OCI-LY7 (cell line): ENCODE data around the gene ADSS1. TPM values are rescaled to one million over a fixed set of nuclear protein-coding genes. Genes with fewer than 3 reads are reported as not detected.

ENCODE experiments used
- BruUV-seq: library from RNA; stranded (reverse); fragments of 400-500 nt; replicated peaks from 2 replicates; lab custom pipeline; 2021; lab: Mats Ljungman, UMichigan
- CTCF ChIA-PET: fragments of 300-600 bp; sonication (Branson Sonifier 250); formaldehyde crosslinking; loops from one replicate; lab custom pipeline; 2022; ENCODE audit warnings: antibody characterized with exemption; ENCODE audit not compliant: unreplicated experiment; lab: Charles Lee
- POLR2A ChIA-PET: fragments of 300-600 bp; sonication (Branson Sonifier 250); formaldehyde crosslinking; loops from one replicate; lab custom pipeline; 2022; ENCODE audit warnings: antibody characterized with exemption; lab: Charles Lee
- DNase-seq: peaks from one replicate; pipeline ENCODE4 v3.0.0-alpha.2; 2015; ENCODE audit warnings: low spot score
- H2AFZ ChIP-seq: fragments of 200-600 bp; sonication (generic), shearing (Covaris generic); 2 replicates; pipeline ENCODE4 v1.6.1; 2014; ENCODE audit warnings: mild to moderate bottlenecking, antibody characterized with exemption, low read length, moderate library complexity
- H3K27ac ChIP-seq: fragments of 200-600 bp; sonication (generic); 2 replicates; pipeline ENCODE4 v1.5.1; 2014; ENCODE audit warnings: mixed run types, low read depth, mild to moderate bottlenecking, moderate library complexity, low read length, inconsistent platforms; ENCODE audit not compliant: poor library complexity, severe bottlenecking
- H3K36me3 ChIP-seq: fragments of 200-600 bp; sonication (generic); 2 replicates; pipeline ENCODE4 v1.6.1; 2014; ENCODE audit warnings: mild to moderate bottlenecking, antibody characterized with exemption, low read length, moderate library complexity, mixed read lengths; ENCODE audit not compliant: insufficient read depth
- H3K4me1 ChIP-seq: fragments of 200-600 bp; sonication (generic); 2 replicates; pipeline ENCODE4 v1.5.1; 2014; ENCODE audit warnings: mild to moderate bottlenecking, low read length; ENCODE audit not compliant: insufficient read depth, poor library complexity, severe bottlenecking
- H3K4me2 ChIP-seq: fragments of 200-600 bp; sonication (generic); 2 replicates; pipeline ENCODE4 v1.6.1; 2014; ENCODE audit warnings: mild to moderate bottlenecking, low read length
- H3K4me3 ChIP-seq: fragments of 200-600 bp; sonication (generic); 2 replicates; pipeline ENCODE4 v1.5.1; 2014; ENCODE audit warnings: mild to moderate bottlenecking, low read depth, low read length; ENCODE audit not compliant: poor library complexity, severe bottlenecking
- H3K79me2 ChIP-seq: fragments of 200-600 bp; sonication (generic); 2 replicates; pipeline ENCODE4 v1.6.1; 2016; ENCODE audit warnings: low read depth, mild to moderate bottlenecking, low read length, moderate library complexity, mixed read lengths; ENCODE audit not compliant: insufficient read depth
- H3K9me2 ChIP-seq: fragments of 200-600 bp; sonication (generic); 2 replicates; pipeline ENCODE4 v1.6.1; 2016; ENCODE audit warnings: mild to moderate bottlenecking, low read length, mixed read lengths; ENCODE audit not compliant: insufficient read depth
- H3K9me3 ChIP-seq: fragments of 200-600 bp; sonication (generic); 2 replicates; pipeline ENCODE4 v1.6.1; 2014; ENCODE audit warnings: mild to moderate bottlenecking, mixed run types, low read length, mixed read lengths
- H4K20me1 ChIP-seq: fragments of 200-600 bp; sonication (generic); 2 replicates; pipeline ENCODE4 v1.6.1; 2014; ENCODE audit warnings: mild to moderate bottlenecking, antibody characterized with exemption, low read length, moderate library complexity, mixed read lengths; ENCODE audit not compliant: insufficient read depth
- EZH2phosphoT487 ChIP-seq: fragments of 200-600 bp; sonication (generic); IDR thresholded peaks from 2 replicates; pipeline ENCODE4 v1.6.1; 2018; ENCODE audit warnings: low read depth, borderline replicate concordance, mild to moderate bottlenecking, mixed run types, antibody characterized with exemption, low read length, moderate library complexity, mixed read lengths
- intact Hi-C: fragments of 100-400 bp; cut with micrococcal nuclease; formaldehyde crosslinking; loops from one replicate; pipeline ENCODE4 v1.10.0; 2022; ENCODE audit not compliant: unreplicated experiment
- total RNA-seq, 2 experiments: library from RNA; depleted of rRNA in 1 of 2; stranded (reverse); fragments of >200 nt in 1 of 2; shearing (Covaris generic) in 1 of 2; gene quantifications; 2 replicates each; pipeline ENCODE4 v1.2.3, GENCODE V29; 2014 to 2022
- TF ChIP-seq, protein P1 (sequence below): fragments of 200-600 bp; sonication (generic); conservative IDR thresholded peaks from 2 replicates; pipeline ENCODE4 v1.5.1; 2014; ENCODE audit warnings: mild to moderate bottlenecking, antibody characterized with exemption, low read length, moderate library complexity, mixed read lengths

ADSS1 gene
- total RNA-seq, 2 experiments from 2014 or later = 2.8 TPM; not detected in 1

- BruUV-seq = no TSS peak
- peaks cover 4% of the 10 kb centered on the region for H3K4me1 ChIP-seq
- H3K4me3 ChIP-seq = no peak overlapping the region
- H3K9me3 ChIP-seq = no peaks in the 10 kb centered on the region
- H3K9me2 ChIP-seq = no peaks in the 10 kb centered on the region
- CTCF ChIA-PET = interaction anchor here (0.6 kb wide), 1 partner anchor 61 kb away, joined by 4 read pairs; no protein-coding TSS in a partner anchor
- no peak overlapping the region for H3K27ac ChIP-seq
- POLR2A ChIA-PET = interaction anchor here (0.9 kb wide), 1 partner anchor 13 kb away, joined by 3 read pairs; no protein-coding TSS in a partner anchor
- no peak for TF ChIP-seq EZH2phosphoT487
- TF ChIP-seq, protein P1, sequence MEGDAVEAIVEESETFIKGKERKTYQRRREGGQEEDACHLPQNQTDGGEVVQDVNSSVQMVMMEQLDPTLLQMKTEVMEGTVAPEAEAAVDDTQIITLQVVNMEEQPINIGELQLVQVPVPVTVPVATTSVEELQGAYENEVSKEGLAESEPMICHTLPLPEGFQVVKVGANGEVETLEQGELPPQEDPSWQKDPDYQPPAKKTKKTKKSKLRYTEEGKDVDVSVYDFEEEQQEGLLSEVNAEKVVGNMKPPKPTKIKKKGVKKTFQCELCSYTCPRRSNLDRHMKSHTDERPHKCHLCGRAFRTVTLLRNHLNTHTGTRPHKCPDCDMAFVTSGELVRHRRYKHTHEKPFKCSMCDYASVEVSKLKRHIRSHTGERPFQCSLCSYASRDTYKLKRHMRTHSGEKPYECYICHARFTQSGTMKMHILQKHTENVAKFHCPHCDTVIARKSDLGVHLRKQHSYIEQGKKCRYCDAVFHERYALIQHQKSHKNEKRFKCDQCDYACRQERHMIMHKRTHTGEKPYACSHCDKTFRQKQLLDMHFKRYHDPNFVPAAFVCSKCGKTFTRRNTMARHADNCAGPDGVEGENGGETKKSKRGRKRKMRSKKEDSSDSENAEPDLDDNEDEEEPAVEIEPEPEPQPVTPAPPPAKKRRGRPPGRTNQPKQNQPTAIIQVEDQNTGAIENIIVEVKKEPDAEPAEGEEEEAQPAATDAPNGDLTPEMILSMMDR = no peak
- H2AFZ ChIP-seq = no peak overlapping the region
- intact Hi-C loops = no loop called here
- no peak for DNase-seq
- no peaks in the 10 kb centered on the region for H3K79me2 ChIP-seq
- no peaks in the 10 kb centered on the region for H4K20me1 ChIP-seq
- H3K36me3 ChIP-seq = peaks cover 50% of the 10 kb centered on the region
- H3K4me2 ChIP-seq = no peak overlapping the region
These were observed 41.5 kb downstream of the ADSS1 start for GRCh38 chr14:104765517-104765916.

GRCh38 chr14:104766256-104766862 lies 42.3 kb downstream of the ADSS1 start:
- no TSS peak for BruUV-seq
- Histone ChIP-seq H3K9me2 (no peaks in the 10 kb centered on the region), H3K9me3 (no peaks in the 10 kb centered on the region), H3K36me3 (peaks cover 50% of the 10 kb centered on the region), H3K79me2 (no peaks in the 10 kb centered on the region), H3K27ac (no peak overlapping the region), H3K4me1 (peaks cover 4% of the 10 kb centered on the region), H3K4me3 (no peak overlapping the region), H4K20me1 (no peaks in the 10 kb centered on the region), H3K4me2 (no peak overlapping the region), H2AFZ (no peak overlapping the region)
- ChIA-PET CTCF (no interaction called here), POLR2A (interaction anchor here (0.8 kb wide), 1 partner anchor 14 kb away, joined by 3 read pairs; no protein-coding TSS in a partner anchor)
- intact Hi-C loops = no loop called here
- no peak for DNase-seq
- TF ChIP-seq EZH2phosphoT487 = no peak
- TF ChIP-seq, protein P1 = no peak
